GM12875 (cell line): ENCODE data around the gene DBI.
"Not testable (repeated sequence)": the region's sequence is repeated elsewhere in the genome, so short reads cannot be mapped to it uniquely, and the experiment has no call there.

Source experiments
- H3K4me3 ChIP-seq: one replicate; pipeline ENCODE4 v1.5.1; 2011; ENCODE audit warnings: low read depth, low read length, control low read depth
- CTCF ChIP-seq: IDR thresholded peaks from 2 replicates; pipeline ENCODE4 v1.5.1; 2011; ENCODE audit warnings: low read depth, mild to moderate bottlenecking, control low read depth, inconsistent platforms, low read length, moderate library complexity, borderline replicate concordance; ENCODE audit not compliant: insufficient read depth

DBI gene

GRCh38 chr2:119364798-119365197 lies 2.0 kb upstream of the DBI start:
- no peak overlapping the region for H3K4me3 ChIP-seq
- TF ChIP-seq CTCF: no peak

- TF ChIP-seq CTCF: no peak
- peak overlapping the region; percentile 86 for H3K4me3 ChIP-seq
These were observed 1.3 kb upstream of the DBI start for GRCh38 chr2:119365436-119365835.

GRCh38 chr2:119366161-119366648 lies 572 bp upstream of the DBI start:
- H3K4me3 ChIP-seq: peak overlapping the region; percentile 86
- TF ChIP-seq CTCF: no peak

- H3K4me3 ChIP-seq: peak overlapping the region; percentile 86
- TF ChIP-seq CTCF: no peak
These were observed 809 bp downstream of the DBI start for GRCh38 chr2:119367472-119368099.

GRCh38 chr2:119369845-119370244 lies 3.1 kb downstream of the DBI start:
- TF ChIP-seq CTCF: no peak

GRCh38 chr2:119371111-119371510 lies 4.3 kb downstream of the DBI start:
- TF ChIP-seq CTCF: no peak
- no peak overlapping the region for H3K4me3 ChIP-seq

More at GRCh38 chr2:119369845-119370244, 3.1 kb downstream of the DBI start:
- H3K4me3 ChIP-seq: no peak overlapping the region

GRCh38 chr2:119372778-119373568 lies 6.2 kb downstream of the DBI start:
- TF ChIP-seq CTCF: no peak

GRCh38 chr2:119373907-119374745 lies 7.3 kb downstream of the DBI start:
- not testable (repeated sequence) for H3K4me3 ChIP-seq

More at GRCh38 chr2:119372778-119373568, 6.2 kb downstream of the DBI start:
- no peak overlapping the region for H3K4me3 ChIP-seq

- H3K4me3 ChIP-seq: not testable (repeated sequence)
These were observed 9.6 kb downstream of the DBI start for GRCh38 chr2:119376406-119376805.
